ENCODE data around the gene GNS.

DNA sequence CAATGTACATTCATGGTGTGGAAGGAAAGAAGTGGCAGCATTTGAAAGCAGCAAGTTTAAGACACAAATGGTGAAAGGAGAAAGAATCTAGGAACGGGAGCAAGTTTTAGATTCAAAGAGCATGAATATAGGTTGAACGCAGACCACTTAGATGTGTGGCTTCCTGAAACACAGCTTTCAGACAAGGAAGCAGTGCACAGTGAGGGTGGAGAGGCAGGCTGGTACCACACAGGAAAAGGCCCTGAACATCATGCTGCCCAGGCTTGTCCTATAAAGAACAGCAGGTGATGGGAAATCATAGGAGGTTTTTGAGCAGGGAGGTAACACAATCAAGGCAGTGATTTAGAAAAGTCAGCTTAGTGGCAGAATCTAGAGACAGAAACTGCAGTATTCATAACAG is 35.6 kb downstream of the GNS start:
- TF ChIP-seq ZNF274 (IDR thresholded peaks at IDR 0.05; ENCODE audit: low read depth, low read length): no peak
- no peak for TF ChIP-seq YY1 (IDR thresholded peaks at IDR 0.05; ENCODE audit: insufficient read depth, insufficient read length)

All from NT2/D1 (cell line).